NCI-H146 (cell line): Measurements from ENCODE around the gene C1orf53.
A peak's percentile ranks its signal among the peaks of the same experiment; 100 is the strongest.
"Not testable (repeated sequence)": the region's sequence is repeated elsewhere in the genome, so short reads cannot be mapped to it uniquely, and the experiment has no call there.

Experiments used
- DNase-seq: peaks from one replicate; lab custom pipeline; 2025; lab: John Stamatoyannopoulos, UW

The C1orf53 gene

GRCh38 chr1:197902454-197903195 is at the start of gene C1orf53:
Gene C1orf53, plus strand, starts transcription at chr1:197902630. Its CDS starts 20 bp downstream, at chr1:197902650.
- DNase-seq, result peak; percentile 75

- DNase-seq, result not testable (repeated sequence)
Measured at GRCh38 chr1:197855751-197856150, 46.7 kb upstream of the C1orf53 start.

GRCh38 chr1:197857477-197857876 is 45.0 kb upstream of the C1orf53 start:
- DNase-seq, result no peak

- no peak for DNase-seq
Measured at GRCh38 chr1:197859024-197859423, 43.4 kb upstream of the C1orf53 start.

- no peak for DNase-seq
Measured at GRCh38 chr1:197862221-197862620, 40.2 kb upstream of the C1orf53 start.

GRCh38 chr1:197862671-197863070 is 39.8 kb upstream of the C1orf53 start:
- DNase-seq, result no peak

GRCh38 chr1:197865809-197866208 is 36.6 kb upstream of the C1orf53 start:
- no peak for DNase-seq

GRCh38 chr1:197868751-197869489 is 33.5 kb upstream of the C1orf53 start:
- peak; percentile 11 for DNase-seq

GRCh38 chr1:197869490-197870077 is 32.8 kb upstream of the C1orf53 start:
- DNase-seq, result no peak

- no peak for DNase-seq
Measured at GRCh38 chr1:197876894-197877293, 25.5 kb upstream of the C1orf53 start.

GRCh38 chr1:197880385-197880784 is 22.0 kb upstream of the C1orf53 start:
- not testable (repeated sequence) for DNase-seq

GRCh38 chr1:197882241-197882640 is 20.2 kb upstream of the C1orf53 start:
- not testable (repeated sequence) for DNase-seq

- no peak for DNase-seq
Measured at GRCh38 chr1:197884173-197884572, 18.3 kb upstream of the C1orf53 start.

- no peak for DNase-seq
Measured at GRCh38 chr1:197890936-197891335, 11.5 kb upstream of the C1orf53 start.

- no peak for DNase-seq
Measured at GRCh38 chr1:197892684-197893083, 9.7 kb upstream of the C1orf53 start.

GRCh38 chr1:197896301-197896700 is 6.1 kb upstream of the C1orf53 start:
- no peak for DNase-seq

GRCh38 chr1:197899037-197899436 is 3.4 kb upstream of the C1orf53 start:
- no peak for DNase-seq

GRCh38 chr1:197902131-197902453 is 338 bp upstream of the C1orf53 start:
- no peak for DNase-seq

- no peak for DNase-seq
Measured at GRCh38 chr1:197903196-197903514, 725 bp downstream of the C1orf53 start.

GRCh38 chr1:197904126-197904787 is 1.8 kb downstream of the C1orf53 start:
- no peak for DNase-seq

- DNase-seq, result no peak
Measured at GRCh38 chr1:197905699-197906351, 3.4 kb downstream of the C1orf53 start.
